Activated T-helper 1 cell treated with anti-CD3 and anti-CD28 coated beads, Interleukin-12 subunit alpha, Interleukin-12 subunit beta, Interleukin-2, Interleukin-4 antibody, amounts not matched to agents 30 ng/mL and 10 ng/mL and 1 ng/mL, durations not matched to agents 14 hours and 24 hours and 36 hours (primary cell): Measurements from ENCODE around the gene CFAP70. TPM values are rescaled to one million over a fixed set of nuclear protein-coding genes. Genes with fewer than 3 reads are reported as not detected.
"Not testable (repeated sequence)": the region's sequence is repeated elsewhere in the genome, so short reads cannot be mapped to it uniquely, and the experiment has no call there.

Experiments
- DNase-seq: peaks from one replicate; pipeline ENCODE4 v3.0.0; 2021; ENCODE audit warnings: low spot score
- H3K27ac Mint-ChIP-seq: one replicate; pipeline ENCODE4 v1.8.0; 2021; ENCODE audit warnings: mild to moderate bottlenecking, mixed read lengths
- H3K27me3 Mint-ChIP-seq: one replicate; pipeline ENCODE4 v1.8.0; 2022; ENCODE audit warnings: mild to moderate bottlenecking, moderate library complexity, mixed read lengths; ENCODE audit not compliant: insufficient read depth
- H3K36me3 Mint-ChIP-seq: one replicate; pipeline ENCODE4 v1.8.0; 2021; ENCODE audit warnings: low read depth, mixed read lengths
- H3K4me1 Mint-ChIP-seq: one replicate; pipeline ENCODE4 v1.8.0; 2021; ENCODE audit warnings: low read depth, mixed read lengths
- H3K4me3 Mint-ChIP-seq: one replicate; pipeline ENCODE4 v1.8.0; 2021; ENCODE audit warnings: mild to moderate bottlenecking, moderate library complexity, mixed read lengths
- H3K9me3 Mint-ChIP-seq: one replicate; pipeline ENCODE4 v1.8.0; 2021; ENCODE audit warnings: mixed read lengths
- intact Hi-C: fragments of 100-400 bp; cut with micrococcal nuclease; formaldehyde crosslinking; loops from one replicate; pipeline ENCODE4 v1.15.1; 2024
- total RNA-seq: library from RNA; stranded (reverse); gene quantifications from 2 replicates; pipeline ENCODE4 v1.2.3, GENCODE V29; 2022

Gene CFAP70
- total RNA-seq, 1 donor from 2014 or later, result 0.26 TPM

GRCh38 chr10:73262880-73263555 lies 95.6 kb downstream of the CFAP70 start:
- Mint-ChIP-seq H3K27me3 (peaks cover 10% of the 10 kb centered on the region), H3K27ac (no peak overlapping the region), H3K4me3 (no peak overlapping the region), H3K4me1 (peaks cover 10% of the 10 kb centered on the region), H3K9me3 (peaks cover 7% of the 10 kb centered on the region), H3K36me3 (no peaks in the 10 kb centered on the region)
- no peak for DNase-seq
- intact Hi-C loops, result loop anchor here (5.0 kb wide), 1 partner anchor 219 kb away; no protein-coding TSS in a partner anchor

DNA sequence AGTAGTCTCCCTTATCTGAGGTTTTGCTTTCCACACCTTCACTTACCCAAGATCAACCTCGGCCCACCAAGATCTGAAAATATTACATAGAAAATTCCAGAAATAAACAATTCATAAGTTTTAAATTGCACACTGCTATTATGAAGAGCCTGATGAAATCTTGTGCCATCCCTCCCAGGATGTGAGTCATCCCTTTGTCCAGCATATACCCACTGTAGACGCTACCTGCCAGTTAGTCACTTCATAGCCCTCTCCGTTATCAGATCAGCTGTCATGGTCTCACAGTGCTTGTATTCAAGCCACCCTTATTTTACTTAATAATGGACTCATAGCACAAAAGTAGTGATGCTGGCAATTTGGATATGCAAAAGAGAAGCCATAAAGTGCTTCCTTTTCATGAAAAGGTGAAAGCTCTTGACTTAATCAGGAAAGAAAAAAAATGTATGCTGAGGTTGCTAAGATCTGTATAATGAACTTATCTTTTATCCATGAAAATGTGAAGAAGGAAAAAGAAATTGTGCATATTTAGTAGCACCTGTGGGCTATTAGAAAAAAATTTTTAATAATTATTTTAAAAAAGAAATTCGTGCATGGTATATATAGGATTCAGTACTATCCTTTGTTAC lies 96.4 kb downstream of the CFAP70 start:
- Mint-ChIP-seq H3K9me3 (peaks cover 7% of the 10 kb centered on the region), H3K4me1 (peaks cover 10% of the 10 kb centered on the region), H3K27ac (no peak overlapping the region), H3K27me3 (peaks cover 9% of the 10 kb centered on the region), H3K36me3 (no peaks in the 10 kb centered on the region), H3K4me3 (no peak overlapping the region)
- DNase-seq, result no peak
- intact Hi-C loops, result loop anchor here (5.0 kb wide), 1 partner anchor 220 kb away; no protein-coding TSS in a partner anchor

DNA sequence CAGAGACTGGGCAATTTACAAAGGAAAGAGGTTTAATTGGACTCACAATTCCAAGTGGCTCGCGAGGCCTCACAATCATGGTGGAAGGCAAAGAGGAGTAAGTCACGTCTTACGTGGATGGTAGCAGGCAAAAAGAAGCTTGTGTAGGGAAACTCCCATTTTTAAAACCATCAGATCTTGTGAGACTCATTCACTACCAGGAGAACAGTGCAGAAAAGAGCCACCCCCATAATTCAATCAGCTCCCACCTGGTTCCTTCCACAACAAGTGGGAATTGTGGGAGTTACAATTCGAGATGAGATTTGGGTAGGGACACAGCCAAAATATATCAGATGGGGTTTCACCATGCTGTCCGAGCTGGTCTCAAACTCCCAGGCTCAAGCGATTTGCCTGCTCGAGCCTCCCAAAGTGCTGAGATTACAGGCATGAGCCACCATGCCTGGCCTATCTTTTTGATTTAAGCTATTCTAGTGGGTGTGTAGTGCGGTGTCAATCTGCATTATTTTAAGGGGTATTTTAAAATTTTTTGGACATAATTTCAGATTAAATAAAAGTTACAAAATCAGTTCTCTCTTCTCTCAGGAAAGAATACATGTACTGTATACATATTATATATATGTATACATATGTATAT lies 97.2 kb downstream of the CFAP70 start:
- Mint-ChIP-seq H3K27ac (no peak overlapping the region), H3K4me1 (peaks cover 10% of the 10 kb centered on the region), H3K27me3 (peaks cover 6% of the 10 kb centered on the region), H3K9me3 (peaks cover 7% of the 10 kb centered on the region), H3K4me3 (no peak overlapping the region), H3K36me3 (no peaks in the 10 kb centered on the region)
- intact Hi-C loops, result loop anchor here (5.0 kb wide), 1 partner anchor 221 kb away; no protein-coding TSS in a partner anchor
- DNase-seq, result no peak

- DNase-seq, H3K27ac Mint-ChIP-seq, H3K4me3 Mint-ChIP-seq, H3K27me3 Mint-ChIP-seq, H3K4me1 Mint-ChIP-seq, H3K9me3 Mint-ChIP-seq, intact Hi-C loops, H3K36me3 Mint-ChIP-seq: not testable (repeated sequence)
Observed at GRCh38 chr10:73258612-73259011, 100.1 kb downstream of the CFAP70 start.

- Mint-ChIP-seq H3K36me3 (peaks cover 29% of the 10 kb centered on the region), H3K27me3 (no peaks in the 10 kb centered on the region), H3K27ac (peak overlapping the region; percentile 95), H3K4me3 (peak overlapping the region; percentile 97), H3K4me1 (peaks cover 35% of the 10 kb centered on the region), H3K9me3 (no peaks in the 10 kb centered on the region)
- DNase-seq, result no peak
- intact Hi-C loops, result loop anchor here (5.0 kb wide), 1 partner anchor 489 kb away; the partner anchor contains the start of gene SEC24C
Observed at GRCh38 chr10:73253225-73253555, 105.5 kb downstream of the CFAP70 start.

DNA sequence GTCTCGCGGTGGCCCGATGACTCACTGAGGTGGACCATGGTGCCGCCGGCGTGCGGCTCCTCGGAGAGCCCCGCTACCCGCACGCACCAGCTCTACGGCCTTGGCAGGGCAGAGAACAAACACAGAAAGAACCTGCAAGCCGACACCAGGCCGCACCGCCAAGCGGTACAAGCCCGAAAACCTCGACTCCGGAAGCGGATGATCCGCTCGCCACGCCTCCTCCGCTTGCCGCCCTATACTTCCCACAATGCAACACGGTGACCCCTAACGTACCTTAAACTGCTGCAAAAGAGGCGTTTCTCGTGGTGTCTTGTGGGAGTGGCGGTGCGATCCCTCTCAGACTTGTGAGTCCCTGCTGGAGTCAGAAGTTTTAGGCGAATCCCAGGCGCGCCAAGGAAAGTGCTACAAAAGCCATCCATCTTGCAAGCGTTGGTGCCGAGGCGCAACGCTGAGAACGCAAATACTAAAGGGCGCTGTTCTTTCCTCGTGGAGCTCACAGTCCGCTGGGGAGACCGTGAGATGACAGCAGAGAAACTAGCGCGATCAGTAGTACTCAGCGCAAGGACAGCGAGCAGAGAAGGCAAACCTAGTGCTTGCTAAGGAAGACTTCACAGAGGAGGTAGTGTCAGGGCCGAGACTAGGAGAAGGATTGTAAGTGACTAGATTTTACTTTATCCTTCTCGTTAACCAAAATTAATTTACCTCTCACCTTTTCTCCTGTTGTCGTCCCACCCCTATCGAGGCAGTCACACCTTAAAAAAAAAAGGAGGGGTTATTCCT lies 106.0 kb downstream of the CFAP70 start, which contains the start of gene MRPS16:
Gene MRPS16 (minus strand): TSS at position 200 of the 780 bp plus-strand sequence. CDS start 162 bp downstream, at position 38.
- peak within 1 kb of the TSS; percentile 97 for H3K4me3 Mint-ChIP-seq
- H3K36me3 Mint-ChIP-seq, result peaks cover 31% of the 10 kb centered on the region
- peaks cover 40% of the 10 kb centered on the region for H3K4me1 Mint-ChIP-seq
- H3K9me3 Mint-ChIP-seq, result no peaks in the 10 kb centered on the region
- peak within 1 kb of the TSS; percentile 95 for H3K27ac Mint-ChIP-seq
- H3K27me3 Mint-ChIP-seq, result no peaks in the 10 kb centered on the region
- intact Hi-C loops, result loop anchor here (1.0 to 5.0 kb wide), 11 partner anchors 8 to 924 kb away; partner anchors contain the start of genes CFAP70, DNAJB12, ECD and FAM149B1
- DNase-seq, result peak; percentile 92

DNA sequence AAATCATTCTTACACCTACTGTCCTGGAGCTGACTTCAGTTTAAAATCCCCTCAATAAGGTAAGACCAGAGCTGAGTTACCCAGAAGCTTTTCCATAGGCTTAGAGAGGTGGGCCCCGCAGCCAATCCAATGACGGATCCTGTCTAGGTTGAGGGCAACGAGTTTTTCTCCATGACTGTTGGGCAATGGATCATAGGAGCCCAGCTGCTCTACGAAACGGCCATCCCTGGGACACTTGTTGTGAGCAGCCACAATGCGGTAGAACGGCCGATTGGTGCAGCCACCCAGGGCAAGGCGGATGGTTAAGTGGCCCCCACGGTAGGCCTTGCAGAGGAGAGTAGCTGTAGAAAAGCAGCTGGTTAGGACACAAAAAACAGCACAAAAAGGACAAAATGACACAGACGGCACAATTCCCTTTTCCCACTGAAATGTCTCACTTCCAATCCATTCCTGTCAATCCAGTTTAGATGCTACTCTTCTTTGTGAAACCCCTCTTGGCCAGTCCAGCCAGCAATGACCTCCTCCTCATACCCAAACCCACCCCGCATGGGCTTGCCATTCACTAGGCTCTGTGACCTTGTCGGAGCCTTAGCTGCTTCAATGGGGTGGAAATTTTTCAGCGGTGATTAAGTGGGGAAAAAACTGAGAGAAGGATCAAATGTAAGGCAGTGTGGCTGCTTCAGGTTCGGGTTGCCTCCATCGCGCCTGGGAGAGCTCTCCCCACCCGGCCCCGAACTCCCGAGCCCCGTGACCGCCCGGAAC lies 106.8 kb downstream of the CFAP70 start:
- peaks cover 31% of the 10 kb centered on the region for H3K36me3 Mint-ChIP-seq
- peaks cover 45% of the 10 kb centered on the region for H3K4me1 Mint-ChIP-seq
- no peaks in the 10 kb centered on the region for H3K27me3 Mint-ChIP-seq
- peak overlapping the region; percentile 97 for H3K4me3 Mint-ChIP-seq
- no peaks in the 10 kb centered on the region for H3K9me3 Mint-ChIP-seq
- peak overlapping the region; percentile 95 for H3K27ac Mint-ChIP-seq
- intact Hi-C loops, result loop anchor here (1.0 to 5.0 kb wide), 11 partner anchors 8 to 924 kb away; partner anchors contain the start of genes CFAP70, DNAJB12, ECD and FAM149B1
- no peak for DNase-seq

DNA sequence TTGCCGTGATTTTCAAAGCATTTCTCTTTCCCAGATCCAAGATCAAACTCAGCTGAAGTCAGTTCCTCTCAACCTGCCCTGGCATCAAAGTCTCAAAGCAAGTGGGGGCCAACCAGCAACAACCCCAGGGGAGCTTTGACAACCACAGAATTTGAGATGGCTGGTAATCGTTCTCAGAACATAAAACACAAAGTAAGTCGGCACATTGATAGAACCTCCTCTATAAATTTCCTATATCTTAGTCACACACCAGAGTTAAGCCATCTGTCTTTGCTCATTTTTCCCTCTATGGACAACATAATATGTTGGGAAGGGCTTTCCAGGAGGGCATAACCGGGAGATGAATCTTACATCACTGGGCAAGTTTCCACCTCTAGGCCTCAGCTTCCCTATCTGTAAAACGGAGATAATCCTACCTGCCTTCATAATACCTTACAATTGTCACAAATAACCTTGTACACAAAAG lies 110.4 kb downstream of the CFAP70 start:
- H3K4me1 Mint-ChIP-seq, result peaks cover 64% of the 10 kb centered on the region
- H3K9me3 Mint-ChIP-seq, result no peaks in the 10 kb centered on the region
- intact Hi-C loops, result loop anchor here (5.0 to 10.0 kb wide), 3 partner anchors 136 to 1864 kb away; partner anchors contain the start of genes CHCHD1, NUDT13, SAMD8 and ZSWIM8
- H3K27ac Mint-ChIP-seq, result peak overlapping the region; percentile 95
- peak overlapping the region; percentile 97 for H3K4me3 Mint-ChIP-seq
- no peak for DNase-seq
- H3K27me3 Mint-ChIP-seq, result no peaks in the 10 kb centered on the region
- peaks cover 57% of the 10 kb centered on the region for H3K36me3 Mint-ChIP-seq

GRCh38 chr10:73247509-73248258 lies 111.0 kb downstream of the CFAP70 start:
- intact Hi-C loops, result loop anchor here (1.0 to 10.0 kb wide), 6 partner anchors 135 to 1865 kb away; partner anchors contain the start of genes ANXA7, CHCHD1, NUDT13 and SAMD8
- H3K36me3 Mint-ChIP-seq, result peaks cover 63% of the 10 kb centered on the region

DNA sequence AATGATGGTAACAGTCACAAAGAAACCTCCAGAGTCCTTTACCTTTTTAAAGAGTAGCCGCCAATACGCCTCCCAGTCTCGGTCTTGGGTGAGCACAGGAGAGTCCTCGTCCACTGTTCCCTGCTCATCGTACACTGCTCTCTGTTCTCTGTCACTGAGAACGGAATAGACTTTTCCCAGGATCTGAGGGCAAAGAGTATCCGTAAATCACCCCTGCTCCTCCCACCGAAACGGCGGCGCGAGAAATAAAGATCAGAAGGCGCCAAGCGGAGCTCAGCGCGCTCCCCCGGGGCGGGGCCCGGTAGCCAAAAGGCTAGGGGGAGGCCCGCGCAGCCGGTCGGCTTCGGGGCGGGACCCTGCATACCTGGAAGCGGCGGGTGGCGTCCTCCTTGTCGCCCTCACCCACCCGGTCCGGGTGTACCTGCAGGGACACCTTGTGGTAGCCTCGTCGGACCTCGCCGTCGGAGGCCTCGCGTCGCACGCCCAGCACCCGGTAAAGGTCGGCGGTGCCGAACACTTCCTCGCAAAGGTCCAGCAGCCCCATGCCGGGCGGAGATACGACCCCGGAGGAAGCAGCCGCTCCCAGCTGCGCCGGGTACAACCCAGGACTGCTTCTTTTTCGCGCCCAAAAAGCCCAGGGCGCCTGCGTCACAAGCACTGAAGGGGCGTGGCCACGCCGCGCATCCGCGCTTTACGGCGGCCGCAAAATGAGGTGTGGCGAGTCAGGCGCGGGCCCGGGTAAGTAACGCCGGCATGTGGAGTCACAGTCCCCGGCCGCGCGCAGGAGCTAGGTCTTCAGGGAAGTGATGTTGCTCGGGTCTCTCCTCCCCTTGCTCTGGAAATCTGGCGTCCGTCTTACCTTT lies 111.8 kb downstream of the CFAP70 start, which contains the start of gene DNAJC9:
Gene DNAJC9 (minus strand): TSS at position 610 of the 863 bp plus-strand sequence. CDS start 66 bp downstream, at position 544.
- peaks cover 66% of the 10 kb centered on the region for H3K36me3 Mint-ChIP-seq

More at GRCh38 chr10:73247509-73248258, 111.0 kb downstream of the CFAP70 start:
- Mint-ChIP-seq H3K4me3 (peak overlapping the region; percentile 97), H3K27ac (peak overlapping the region; percentile 95), H3K4me1 (peaks cover 63% of the 10 kb centered on the region), H3K9me3 (no peaks in the 10 kb centered on the region), H3K27me3 (no peaks in the 10 kb centered on the region)
- DNase-seq, result no peak

More for the DNA sequence above, 111.8 kb downstream of the CFAP70 start, which contains the start of gene DNAJC9:
- peak within 1 kb of the TSS; percentile 95 for H3K27ac Mint-ChIP-seq
- no peaks in the 10 kb centered on the region for H3K9me3 Mint-ChIP-seq
- peak; percentile 96 for DNase-seq
- peaks cover 66% of the 10 kb centered on the region for H3K4me1 Mint-ChIP-seq
- intact Hi-C loops, result loop anchor here (1.0 to 10.0 kb wide), 6 partner anchors 135 to 1865 kb away; partner anchors contain the start of genes ANXA7, CHCHD1, NUDT13 and SAMD8
- H3K4me3 Mint-ChIP-seq, result peak within 1 kb of the TSS; percentile 97
- no peaks in the 10 kb centered on the region for H3K27me3 Mint-ChIP-seq
